Gastroesophageal sphincter (tissue), 3 donors: ENCODE data around the gene CPEB1.

Experiments
- EP300 ChIP-seq: sonication (generic); formaldehyde crosslinking; IDR thresholded peaks from one replicate; pipeline ENCODE4 v1.6.1; 2017; ENCODE audit warnings: antibody characterized with exemption, mild to moderate bottlenecking
- POLR2AphosphoS5 ChIP-seq: sonication (generic); formaldehyde crosslinking; IDR thresholded peaks from one replicate; pipeline ENCODE4 v1.6.1; 2017; ENCODE audit warnings: antibody characterized with exemption
- TF ChIP-seq, protein P1 (sequence below), 4 experiments: fragments of 200-600 bp in 2 of 4; fragments of 450-650 bp in 2 of 4; sonication (generic) in 1 of 4; IDR thresholded peaks; one replicate each; pipeline ENCODE4 v1.5.1; 2017 to 2019; ENCODE audit warnings: antibody characterized with exemption in 4 of 4, mild to moderate bottlenecking in 2 of 4, moderate library complexity in 2 of 4

DNA sequence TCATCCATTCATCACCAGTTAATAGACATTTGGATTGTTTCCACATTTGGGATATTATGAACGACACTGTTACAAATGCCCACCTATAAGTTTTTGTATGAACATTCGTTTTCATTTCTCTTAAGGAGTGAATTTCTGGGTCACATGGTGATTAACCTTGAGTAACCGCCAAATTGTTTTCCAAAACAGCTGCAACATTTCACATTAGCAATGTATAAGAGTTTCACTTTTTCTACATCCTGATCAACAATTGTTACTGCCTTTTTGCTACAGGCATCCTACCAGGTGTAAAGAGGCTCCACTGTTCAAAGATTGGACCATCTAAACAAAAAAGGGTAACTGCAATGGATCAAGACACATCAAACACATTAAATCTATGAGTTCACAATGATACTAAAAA lies 52.0 kb downstream of the CPEB1 start:
- TF ChIP-seq, protein P1, sequence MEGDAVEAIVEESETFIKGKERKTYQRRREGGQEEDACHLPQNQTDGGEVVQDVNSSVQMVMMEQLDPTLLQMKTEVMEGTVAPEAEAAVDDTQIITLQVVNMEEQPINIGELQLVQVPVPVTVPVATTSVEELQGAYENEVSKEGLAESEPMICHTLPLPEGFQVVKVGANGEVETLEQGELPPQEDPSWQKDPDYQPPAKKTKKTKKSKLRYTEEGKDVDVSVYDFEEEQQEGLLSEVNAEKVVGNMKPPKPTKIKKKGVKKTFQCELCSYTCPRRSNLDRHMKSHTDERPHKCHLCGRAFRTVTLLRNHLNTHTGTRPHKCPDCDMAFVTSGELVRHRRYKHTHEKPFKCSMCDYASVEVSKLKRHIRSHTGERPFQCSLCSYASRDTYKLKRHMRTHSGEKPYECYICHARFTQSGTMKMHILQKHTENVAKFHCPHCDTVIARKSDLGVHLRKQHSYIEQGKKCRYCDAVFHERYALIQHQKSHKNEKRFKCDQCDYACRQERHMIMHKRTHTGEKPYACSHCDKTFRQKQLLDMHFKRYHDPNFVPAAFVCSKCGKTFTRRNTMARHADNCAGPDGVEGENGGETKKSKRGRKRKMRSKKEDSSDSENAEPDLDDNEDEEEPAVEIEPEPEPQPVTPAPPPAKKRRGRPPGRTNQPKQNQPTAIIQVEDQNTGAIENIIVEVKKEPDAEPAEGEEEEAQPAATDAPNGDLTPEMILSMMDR (IDR thresholded peaks at IDR 0.05), result no peak
- TF ChIP-seq EP300, result no peak
- TF ChIP-seq POLR2AphosphoS5, result no peak
